Measurements from ENCODE around the gene RPS28.

DNA sequence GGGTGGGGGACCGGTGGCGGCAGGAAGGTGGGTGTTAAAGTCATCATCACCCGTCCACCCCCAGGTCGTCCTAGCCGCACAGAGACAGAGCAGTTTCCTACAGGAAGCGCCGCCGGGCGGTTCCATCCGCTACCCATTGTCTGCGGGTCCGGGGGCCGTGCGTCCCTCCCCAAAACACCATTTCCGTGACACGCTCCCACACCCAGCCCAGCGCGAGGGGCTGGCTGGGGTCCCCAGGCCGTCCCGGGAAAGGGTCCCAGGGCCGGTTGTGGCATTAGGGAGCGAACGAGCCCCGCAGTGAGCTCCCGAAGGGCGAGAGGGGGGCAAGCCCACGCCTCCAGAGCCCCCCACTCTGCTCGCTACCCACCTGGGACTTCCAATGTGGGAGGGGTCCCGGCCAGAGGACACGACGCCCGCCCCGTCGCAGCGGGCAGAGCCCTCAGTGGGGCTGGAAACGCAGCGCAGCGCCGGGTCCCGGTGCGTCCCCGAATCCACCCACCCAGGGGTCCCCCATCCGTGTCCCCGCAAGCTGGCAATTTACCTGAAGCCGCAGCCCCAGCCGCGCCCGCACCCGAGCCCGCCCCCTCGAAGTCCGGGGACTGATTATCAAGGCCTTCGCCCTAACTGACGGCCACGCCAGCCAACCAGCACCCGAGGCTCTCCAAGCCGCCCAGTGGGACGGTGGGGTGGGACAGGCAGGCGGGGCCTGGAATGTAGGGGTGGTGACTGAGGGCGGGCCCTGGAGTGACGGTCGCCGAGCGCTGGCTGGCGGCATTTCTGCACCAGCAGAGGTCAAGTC lies 21.6 kb downstream of the RPS28 start, which contains the start of gene KANK3:
- peak; percentile 90 to 96 (median 94) for TF ChIP-seq POLR2AphosphoS5 (IDR thresholded peaks at IDR 0.05)
- TF ChIP-seq, protein P1, sequence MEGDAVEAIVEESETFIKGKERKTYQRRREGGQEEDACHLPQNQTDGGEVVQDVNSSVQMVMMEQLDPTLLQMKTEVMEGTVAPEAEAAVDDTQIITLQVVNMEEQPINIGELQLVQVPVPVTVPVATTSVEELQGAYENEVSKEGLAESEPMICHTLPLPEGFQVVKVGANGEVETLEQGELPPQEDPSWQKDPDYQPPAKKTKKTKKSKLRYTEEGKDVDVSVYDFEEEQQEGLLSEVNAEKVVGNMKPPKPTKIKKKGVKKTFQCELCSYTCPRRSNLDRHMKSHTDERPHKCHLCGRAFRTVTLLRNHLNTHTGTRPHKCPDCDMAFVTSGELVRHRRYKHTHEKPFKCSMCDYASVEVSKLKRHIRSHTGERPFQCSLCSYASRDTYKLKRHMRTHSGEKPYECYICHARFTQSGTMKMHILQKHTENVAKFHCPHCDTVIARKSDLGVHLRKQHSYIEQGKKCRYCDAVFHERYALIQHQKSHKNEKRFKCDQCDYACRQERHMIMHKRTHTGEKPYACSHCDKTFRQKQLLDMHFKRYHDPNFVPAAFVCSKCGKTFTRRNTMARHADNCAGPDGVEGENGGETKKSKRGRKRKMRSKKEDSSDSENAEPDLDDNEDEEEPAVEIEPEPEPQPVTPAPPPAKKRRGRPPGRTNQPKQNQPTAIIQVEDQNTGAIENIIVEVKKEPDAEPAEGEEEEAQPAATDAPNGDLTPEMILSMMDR (IDR thresholded peaks at IDR 0.05 in 8 of 11, conservative IDR thresholded peaks at IDR 0.05 in 3 of 11), result peak in 4 of 11 experiments; percentile 23 to 28 (median 28)
- peak; percentile 18 to 65 (median 60) for TF ChIP-seq POLR2A (IDR thresholded peaks at IDR 0.05)

All from spleen (tissue), 7 donors.